Measurements from ENCODE around the gene GNAI1. TPM values are rescaled to one million over a fixed set of nuclear protein-coding genes. Genes with fewer than 3 reads are reported as not detected.

GNAI1 gene
- total and polyA plus RNA-seq, 2 of the 13 experiments (the other 11 are each of a cell fraction or from before 2014, with no cell fraction given) = 3.5 to 5.7 TPM

DNA sequence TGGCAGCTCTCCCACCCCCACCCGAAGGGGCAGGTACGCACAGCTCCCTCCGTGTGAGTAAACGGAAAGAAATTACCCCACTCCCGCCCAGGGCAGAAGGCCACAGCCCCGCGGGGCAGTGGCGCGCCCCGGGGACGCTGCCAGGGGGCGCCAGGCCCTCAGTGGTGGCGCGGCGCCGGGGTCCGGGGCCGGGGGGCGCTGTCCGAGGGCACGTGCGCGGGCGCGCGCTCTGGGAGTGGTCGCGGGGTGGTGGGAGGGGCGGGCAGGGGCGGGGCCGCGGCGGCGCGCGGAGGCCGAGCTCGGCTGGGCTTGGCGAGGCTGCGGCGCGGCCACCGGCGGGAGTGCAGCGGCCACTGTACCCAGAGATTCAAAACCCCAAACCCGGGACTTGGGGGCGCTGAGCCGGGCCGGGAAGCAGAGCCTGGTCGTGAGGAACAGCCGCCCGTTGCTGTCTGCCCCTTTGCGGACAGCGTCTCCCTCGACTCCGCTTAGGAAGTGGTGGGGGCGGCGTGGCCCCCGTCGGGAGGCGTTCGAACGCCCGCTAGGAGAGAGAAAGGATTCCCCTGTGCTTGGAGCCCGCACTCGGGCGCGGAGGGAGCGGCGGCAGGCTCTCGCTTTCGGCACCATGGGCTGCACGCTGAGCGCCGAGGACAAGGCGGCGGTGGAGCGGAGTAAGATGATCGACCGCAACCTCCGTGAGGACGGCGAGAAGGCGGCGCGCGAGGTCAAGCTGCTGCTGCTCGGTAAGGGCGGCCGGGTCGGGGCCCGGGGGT, at the start of gene GNAI1 (continued):
- TF ChIP-seq, protein P1, sequence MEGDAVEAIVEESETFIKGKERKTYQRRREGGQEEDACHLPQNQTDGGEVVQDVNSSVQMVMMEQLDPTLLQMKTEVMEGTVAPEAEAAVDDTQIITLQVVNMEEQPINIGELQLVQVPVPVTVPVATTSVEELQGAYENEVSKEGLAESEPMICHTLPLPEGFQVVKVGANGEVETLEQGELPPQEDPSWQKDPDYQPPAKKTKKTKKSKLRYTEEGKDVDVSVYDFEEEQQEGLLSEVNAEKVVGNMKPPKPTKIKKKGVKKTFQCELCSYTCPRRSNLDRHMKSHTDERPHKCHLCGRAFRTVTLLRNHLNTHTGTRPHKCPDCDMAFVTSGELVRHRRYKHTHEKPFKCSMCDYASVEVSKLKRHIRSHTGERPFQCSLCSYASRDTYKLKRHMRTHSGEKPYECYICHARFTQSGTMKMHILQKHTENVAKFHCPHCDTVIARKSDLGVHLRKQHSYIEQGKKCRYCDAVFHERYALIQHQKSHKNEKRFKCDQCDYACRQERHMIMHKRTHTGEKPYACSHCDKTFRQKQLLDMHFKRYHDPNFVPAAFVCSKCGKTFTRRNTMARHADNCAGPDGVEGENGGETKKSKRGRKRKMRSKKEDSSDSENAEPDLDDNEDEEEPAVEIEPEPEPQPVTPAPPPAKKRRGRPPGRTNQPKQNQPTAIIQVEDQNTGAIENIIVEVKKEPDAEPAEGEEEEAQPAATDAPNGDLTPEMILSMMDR (CRISPR knock-in tag; IDR thresholded peaks at IDR 0.05) = peak; percentile 45
- TF ChIP-seq CC2D1A (CRISPR knock-in tag; IDR thresholded peaks at IDR 0.05) (no peak), BRD4 (CRISPR knock-in tag; IDR thresholded peaks at IDR 0.05) (no peak), KDM5A (IDR thresholded peaks at IDR 0.05; ENCODE audit: borderline replicate concordance, low read length) (peak; percentile 48; the same call in 1 of the 2 replicates), MTF2 (CRISPR knock-in tag; IDR thresholded peaks at IDR 0.05; ENCODE audit: borderline replicate concordance) (peak; percentile 94; the same call in 1 of the 2 replicates), ZFP82 (CRISPR knock-in tag; IDR thresholded peaks at IDR 0.05; ENCODE audit: borderline replicate concordance) (0 out of 2 replicates have a peak, but pooled peaks have one; percentile 18), MEIS1 (CRISPR knock-in tag; IDR thresholded peaks at IDR 0.05; ENCODE audit: borderline replicate concordance) (no peak), BCL6 (CRISPR knock-in tag; IDR thresholded peaks at IDR 0.05) (peak; percentile 22; the same call in 1 of the 2 replicates), RAD21 (CRISPR knock-in tag; IDR thresholded peaks at IDR 0.05) (peak; percentile 66), GABPB1 (CRISPR knock-in tag; IDR thresholded peaks at IDR 0.05) (peak; percentile 53; the same call in 1 of the 2 replicates), MATR3 (CRISPR knock-in tag; IDR thresholded peaks at IDR 0.05) (no peak), ARNT2 (CRISPR knock-in tag; IDR thresholded peaks at IDR 0.05; ENCODE audit: low read depth) (peak; percentile 74), RBFOX2 (IDR thresholded peaks at IDR 0.05; ENCODE audit: low read depth, low read length) (peak; percentile 28; the same call in 1 of the 2 replicates), CBX1 (IDR thresholded peaks at IDR 0.05; ENCODE audit: low read depth) (no peak), HDAC2 (CRISPR knock-in tag; IDR thresholded peaks at IDR 0.05) (no peak), TBL1XR1 (IDR thresholded peaks at IDR 0.05; ENCODE audit: borderline replicate concordance, low read length, partially characterized antibody) (no peak), NFE2 (CRISPR knock-in tag; IDR thresholded peaks at IDR 0.05) (no peak), KDM2A (CRISPR knock-in tag; IDR thresholded peaks at IDR 0.05; ENCODE audit: borderline replicate concordance, low read depth) (0 out of 2 replicates have a peak, but pooled peaks have one; percentile 46)
- TF ChIP-seq, protein P2, sequence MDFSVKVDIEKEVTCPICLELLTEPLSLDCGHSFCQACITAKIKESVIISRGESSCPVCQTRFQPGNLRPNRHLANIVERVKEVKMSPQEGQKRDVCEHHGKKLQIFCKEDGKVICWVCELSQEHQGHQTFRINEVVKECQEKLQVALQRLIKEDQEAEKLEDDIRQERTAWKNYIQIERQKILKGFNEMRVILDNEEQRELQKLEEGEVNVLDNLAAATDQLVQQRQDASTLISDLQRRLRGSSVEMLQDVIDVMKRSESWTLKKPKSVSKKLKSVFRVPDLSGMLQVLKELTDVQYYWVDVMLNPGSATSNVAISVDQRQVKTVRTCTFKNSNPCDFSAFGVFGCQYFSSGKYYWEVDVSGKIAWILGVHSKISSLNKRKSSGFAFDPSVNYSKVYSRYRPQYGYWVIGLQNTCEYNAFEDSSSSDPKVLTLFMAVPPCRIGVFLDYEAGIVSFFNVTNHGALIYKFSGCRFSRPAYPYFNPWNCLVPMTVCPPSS (IDR thresholded peaks at IDR 0.05) = no peak
- TF ChIP-seq, protein P3, sequence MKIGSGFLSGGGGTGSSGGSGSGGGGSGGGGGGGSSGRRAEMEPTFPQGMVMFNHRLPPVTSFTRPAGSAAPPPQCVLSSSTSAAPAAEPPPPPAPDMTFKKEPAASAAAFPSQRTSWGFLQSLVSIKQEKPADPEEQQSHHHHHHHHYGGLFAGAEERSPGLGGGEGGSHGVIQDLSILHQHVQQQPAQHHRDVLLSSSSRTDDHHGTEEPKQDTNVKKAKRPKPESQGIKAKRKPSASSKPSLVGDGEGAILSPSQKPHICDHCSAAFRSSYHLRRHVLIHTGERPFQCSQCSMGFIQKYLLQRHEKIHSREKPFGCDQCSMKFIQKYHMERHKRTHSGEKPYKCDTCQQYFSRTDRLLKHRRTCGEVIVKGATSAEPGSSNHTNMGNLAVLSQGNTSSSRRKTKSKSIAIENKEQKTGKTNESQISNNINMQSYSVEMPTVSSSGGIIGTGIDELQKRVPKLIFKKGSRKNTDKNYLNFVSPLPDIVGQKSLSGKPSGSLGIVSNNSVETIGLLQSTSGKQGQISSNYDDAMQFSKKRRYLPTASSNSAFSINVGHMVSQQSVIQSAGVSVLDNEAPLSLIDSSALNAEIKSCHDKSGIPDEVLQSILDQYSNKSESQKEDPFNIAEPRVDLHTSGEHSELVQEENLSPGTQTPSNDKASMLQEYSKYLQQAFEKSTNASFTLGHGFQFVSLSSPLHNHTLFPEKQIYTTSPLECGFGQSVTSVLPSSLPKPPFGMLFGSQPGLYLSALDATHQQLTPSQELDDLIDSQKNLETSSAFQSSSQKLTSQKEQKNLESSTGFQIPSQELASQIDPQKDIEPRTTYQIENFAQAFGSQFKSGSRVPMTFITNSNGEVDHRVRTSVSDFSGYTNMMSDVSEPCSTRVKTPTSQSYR (CRISPR knock-in tag; IDR thresholded peaks at IDR 0.05; ENCODE audit: borderline replicate concordance) = no peak
- TF ChIP-seq, protein P4, sequence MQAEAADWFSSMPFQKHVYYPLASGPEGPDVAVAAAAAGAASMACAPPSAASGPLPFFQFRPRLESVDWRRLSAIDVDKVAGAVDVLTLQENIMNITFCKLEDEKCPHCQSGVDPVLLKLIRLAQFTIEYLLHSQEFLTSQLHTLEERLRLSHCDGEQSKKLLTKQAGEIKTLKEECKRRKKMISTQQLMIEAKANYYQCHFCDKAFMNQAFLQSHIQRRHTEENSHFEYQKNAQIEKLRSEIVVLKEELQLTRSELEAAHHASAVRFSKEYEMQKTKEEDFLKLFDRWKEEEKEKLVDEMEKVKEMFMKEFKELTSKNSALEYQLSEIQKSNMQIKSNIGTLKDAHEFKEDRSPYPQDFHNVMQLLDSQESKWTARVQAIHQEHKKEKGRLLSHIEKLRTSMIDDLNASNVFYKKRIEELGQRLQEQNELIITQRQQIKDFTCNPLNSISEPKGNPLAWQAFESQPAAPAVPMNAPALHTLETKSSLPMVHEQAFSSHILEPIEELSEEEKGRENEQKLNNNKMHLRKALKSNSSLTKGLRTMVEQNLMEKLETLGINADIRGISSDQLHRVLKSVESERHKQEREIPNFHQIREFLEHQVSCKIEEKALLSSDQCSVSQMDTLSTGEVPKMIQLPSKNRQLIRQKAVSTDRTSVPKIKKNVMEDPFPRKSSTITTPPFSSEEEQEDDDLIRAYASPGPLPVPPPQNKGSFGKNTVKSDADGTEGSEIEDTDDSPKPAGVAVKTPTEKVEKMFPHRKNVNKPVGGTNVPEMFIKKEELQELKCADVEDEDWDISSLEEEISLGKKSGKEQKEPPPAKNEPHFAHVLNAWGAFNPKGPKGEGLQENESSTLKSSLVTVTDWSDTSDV (CRISPR knock-in tag; IDR thresholded peaks at IDR 0.05) = peak; percentile 36; the same call in 1 of the 2 replicates
